ENCODE results near the gene ULBP1.

DNA sequence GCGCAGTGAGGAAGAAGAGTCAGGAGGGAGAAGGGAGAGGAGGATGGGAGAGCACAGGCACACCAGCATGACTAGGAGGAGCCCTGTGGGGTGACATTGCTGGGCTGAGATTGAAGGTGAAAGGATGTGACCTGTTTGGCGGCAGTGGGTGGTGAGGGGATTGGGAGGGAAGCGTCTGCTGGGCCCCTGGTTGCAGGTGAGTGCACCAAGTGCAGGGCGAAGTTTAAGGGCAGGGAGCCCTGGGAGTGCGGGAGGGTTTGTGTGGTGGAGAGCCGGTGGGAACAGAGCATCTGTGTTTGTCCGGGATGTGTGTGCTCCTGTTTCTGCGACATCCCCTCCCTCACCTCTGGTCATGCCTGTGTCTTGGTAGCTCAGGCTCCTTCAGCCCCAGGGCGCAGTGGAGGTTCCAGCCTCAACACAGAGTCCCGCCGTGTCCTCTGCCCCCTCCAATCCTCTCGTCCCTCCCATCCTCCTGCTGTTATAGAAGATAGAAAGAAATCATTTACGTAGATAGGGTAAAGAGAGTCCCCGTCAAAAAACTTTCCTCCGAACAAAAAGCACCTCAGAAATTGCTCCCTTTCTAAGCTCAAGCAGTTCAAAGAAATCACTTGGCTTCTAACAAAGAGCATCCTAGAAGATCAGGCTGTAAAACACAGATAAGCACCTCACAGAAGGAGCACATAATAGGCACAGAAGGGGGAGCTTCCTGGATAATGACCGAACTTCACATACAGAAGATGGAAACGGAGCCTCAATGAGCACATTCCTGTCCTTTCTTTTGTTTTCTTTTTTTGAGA, 25.0 kb downstream of the ULBP1 start:
- TF ChIP-seq, protein P1, sequence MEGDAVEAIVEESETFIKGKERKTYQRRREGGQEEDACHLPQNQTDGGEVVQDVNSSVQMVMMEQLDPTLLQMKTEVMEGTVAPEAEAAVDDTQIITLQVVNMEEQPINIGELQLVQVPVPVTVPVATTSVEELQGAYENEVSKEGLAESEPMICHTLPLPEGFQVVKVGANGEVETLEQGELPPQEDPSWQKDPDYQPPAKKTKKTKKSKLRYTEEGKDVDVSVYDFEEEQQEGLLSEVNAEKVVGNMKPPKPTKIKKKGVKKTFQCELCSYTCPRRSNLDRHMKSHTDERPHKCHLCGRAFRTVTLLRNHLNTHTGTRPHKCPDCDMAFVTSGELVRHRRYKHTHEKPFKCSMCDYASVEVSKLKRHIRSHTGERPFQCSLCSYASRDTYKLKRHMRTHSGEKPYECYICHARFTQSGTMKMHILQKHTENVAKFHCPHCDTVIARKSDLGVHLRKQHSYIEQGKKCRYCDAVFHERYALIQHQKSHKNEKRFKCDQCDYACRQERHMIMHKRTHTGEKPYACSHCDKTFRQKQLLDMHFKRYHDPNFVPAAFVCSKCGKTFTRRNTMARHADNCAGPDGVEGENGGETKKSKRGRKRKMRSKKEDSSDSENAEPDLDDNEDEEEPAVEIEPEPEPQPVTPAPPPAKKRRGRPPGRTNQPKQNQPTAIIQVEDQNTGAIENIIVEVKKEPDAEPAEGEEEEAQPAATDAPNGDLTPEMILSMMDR (conservative IDR thresholded peaks at IDR 0.05), result no peak
- TF ChIP-seq ZFX (IDR thresholded peaks at IDR 0.05), result no peak
